Stimulated activated naive CD8-positive, alpha-beta T cell treated with anti-CD3 and anti-CD28 coated beads, Interleukin-15, Interleukin-2, amounts not matched to agents 100 ng/mL and 50 ng/mL, for 24 hours (primary cell): Measurements from ENCODE around the gene ZNF839.
A peak's percentile ranks its signal among the peaks of the same experiment; 100 is the strongest.
"Not testable (repeated sequence)": the region's sequence is repeated elsewhere in the genome, so short reads cannot be mapped to it uniquely, and the experiment has no call there.

ENCODE experiments used
- H3K27ac Mint-ChIP-seq: one replicate; pipeline ENCODE4 v1.8.0; 2021; ENCODE audit warnings: mild to moderate bottlenecking, mixed read lengths
- H3K27me3 Mint-ChIP-seq: one replicate; pipeline ENCODE4 v1.8.0; 2021; ENCODE audit warnings: mixed read lengths
- H3K36me3 Mint-ChIP-seq: one replicate; pipeline ENCODE4 v1.8.0; 2021; ENCODE audit warnings: low read depth, mixed read lengths
- H3K4me1 Mint-ChIP-seq: one replicate; pipeline ENCODE4 v1.8.0; 2021; ENCODE audit warnings: low read depth, mixed read lengths
- H3K4me3 Mint-ChIP-seq: one replicate; pipeline ENCODE4 v1.8.0; 2021; ENCODE audit warnings: mild to moderate bottlenecking, mixed read lengths
- H3K9me3 Mint-ChIP-seq: one replicate; pipeline ENCODE4 v1.8.0; 2021; ENCODE audit warnings: mixed read lengths

ZNF839 gene

DNA sequence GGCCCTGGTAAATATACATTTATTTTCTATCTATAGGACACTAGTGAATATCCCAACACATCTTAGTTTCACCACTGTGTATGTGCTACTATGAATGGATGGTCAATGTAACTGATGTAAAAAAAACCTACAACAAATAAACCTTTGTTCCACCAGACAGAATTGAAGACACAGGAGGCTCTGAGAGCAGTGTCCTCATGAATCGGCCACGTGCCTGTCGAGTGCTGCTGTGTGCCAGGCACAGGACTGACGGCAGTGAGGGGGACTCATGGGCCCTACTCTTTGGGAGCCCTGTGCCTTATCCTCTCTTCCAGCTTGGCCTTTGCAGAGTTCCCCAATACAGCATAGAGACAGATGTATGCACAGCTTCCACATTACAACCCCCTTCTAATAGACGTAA, 24.9 kb downstream of the ZNF839 start:
- no peaks in the 10 kb centered on the region for H3K4me1 Mint-ChIP-seq
- peaks cover 55% of the 10 kb centered on the region for H3K36me3 Mint-ChIP-seq
- H3K27me3 Mint-ChIP-seq, result no peaks in the 10 kb centered on the region
- no peak overlapping the region for H3K4me3 Mint-ChIP-seq
- no peaks in the 10 kb centered on the region for H3K9me3 Mint-ChIP-seq
- peak overlapping the region; percentile 16 for H3K27ac Mint-ChIP-seq

DNA sequence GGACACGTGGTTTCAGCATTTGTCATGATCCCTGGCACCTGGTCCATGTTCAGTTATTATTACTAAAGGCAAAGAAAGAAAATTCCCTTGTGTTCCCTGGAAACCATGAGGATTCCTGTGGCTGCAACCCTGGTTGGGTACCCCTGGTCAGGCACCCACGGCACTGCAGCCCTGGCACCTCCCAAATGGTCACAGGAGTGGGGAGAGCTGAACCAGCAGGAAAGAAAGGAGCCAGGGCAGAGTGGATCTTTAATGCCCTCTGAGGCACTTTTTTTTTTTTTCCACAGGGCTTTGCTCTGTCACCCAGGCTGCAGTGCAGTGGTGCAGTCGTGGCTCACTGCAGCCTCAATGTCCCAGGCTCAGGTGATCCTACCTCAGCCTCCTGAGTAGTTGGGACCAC, 25.7 kb downstream of the ZNF839 start:
- H3K4me1 Mint-ChIP-seq, result no peaks in the 10 kb centered on the region
- no peaks in the 10 kb centered on the region for H3K27me3 Mint-ChIP-seq
- peak overlapping the region; percentile 70 for H3K27ac Mint-ChIP-seq
- H3K9me3 Mint-ChIP-seq, result no peaks in the 10 kb centered on the region
- peaks cover 61% of the 10 kb centered on the region for H3K36me3 Mint-ChIP-seq
- no peak overlapping the region for H3K4me3 Mint-ChIP-seq

DNA sequence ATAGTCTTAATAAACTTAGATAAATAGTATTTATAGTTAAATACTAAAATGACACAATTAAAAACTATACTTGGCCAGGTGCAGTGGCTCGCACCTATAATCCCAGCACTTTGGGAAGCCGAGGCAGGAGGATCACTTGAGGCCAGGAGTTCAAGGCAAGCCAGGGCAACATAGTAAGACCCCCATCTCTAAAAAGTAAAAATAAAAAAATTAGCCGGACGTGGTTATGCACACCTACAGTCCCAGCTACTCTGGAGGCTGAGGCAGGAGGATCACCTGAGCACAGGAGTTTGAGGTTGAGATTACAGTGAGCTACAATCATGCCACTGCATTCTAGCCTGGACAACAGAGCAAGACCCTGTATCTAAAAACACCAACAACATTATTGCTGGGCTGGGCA, 27.1 kb downstream of the ZNF839 start:
- Mint-ChIP-seq H3K4me1 (no peaks in the 10 kb centered on the region), H3K36me3 (peaks cover 55% of the 10 kb centered on the region), H3K27ac (no peak overlapping the region), H3K9me3 (no peaks in the 10 kb centered on the region), H3K4me3 (no peak overlapping the region), H3K27me3 (no peaks in the 10 kb centered on the region)

DNA sequence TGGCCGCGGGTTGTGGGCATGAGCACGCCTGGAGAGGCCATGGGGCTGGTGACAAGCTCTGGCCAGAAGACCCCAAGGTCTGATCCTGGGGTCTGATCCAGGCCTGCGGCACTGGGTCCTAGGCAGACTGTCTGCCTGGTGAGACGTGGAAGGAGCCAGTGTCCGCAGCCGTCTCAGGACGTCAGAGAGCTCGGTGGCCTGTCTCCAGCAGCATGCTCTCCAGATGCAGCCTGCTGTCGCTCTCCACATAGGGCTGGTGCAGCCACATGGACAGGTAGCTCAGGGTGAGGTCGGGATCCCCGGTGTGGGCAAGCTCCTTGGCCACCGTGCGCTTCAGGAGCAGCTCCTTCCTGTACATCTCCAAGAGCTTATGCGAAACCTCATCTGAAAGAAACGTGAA, 28.8 kb downstream of the ZNF839 start:
- peaks cover 58% of the 10 kb centered on the region for H3K36me3 Mint-ChIP-seq
- H3K4me3 Mint-ChIP-seq, result no peak overlapping the region
- H3K4me1 Mint-ChIP-seq, result peaks cover 8% of the 10 kb centered on the region
- no peaks in the 10 kb centered on the region for H3K9me3 Mint-ChIP-seq
- no peaks in the 10 kb centered on the region for H3K27me3 Mint-ChIP-seq
- H3K27ac Mint-ChIP-seq, result no peak overlapping the region

DNA sequence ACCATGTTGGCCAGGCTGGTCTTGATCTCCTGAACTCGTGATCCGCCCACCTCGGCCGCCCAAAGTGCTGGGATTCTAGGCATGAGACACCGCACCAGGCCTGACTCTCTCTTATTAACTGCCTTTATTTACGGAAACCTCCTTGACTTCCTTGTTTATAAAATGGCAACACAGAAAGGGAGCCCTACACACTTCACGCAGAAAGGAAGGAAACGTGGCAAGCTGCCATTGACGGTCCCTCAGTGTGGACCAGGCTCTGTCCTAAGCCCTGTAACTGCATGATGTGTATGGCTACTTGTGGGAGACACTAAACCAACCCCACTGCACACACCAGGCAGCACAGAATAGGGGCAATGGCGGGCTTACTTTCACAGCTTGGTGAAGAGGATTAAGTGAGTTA, 31.5 kb downstream of the ZNF839 start:
- H3K36me3 Mint-ChIP-seq, result peaks cover 67% of the 10 kb centered on the region
- H3K9me3 Mint-ChIP-seq, result no peaks in the 10 kb centered on the region
- no peak overlapping the region for H3K4me3 Mint-ChIP-seq
- no peak overlapping the region for H3K27ac Mint-ChIP-seq
- peaks cover 10% of the 10 kb centered on the region for H3K4me1 Mint-ChIP-seq
- H3K27me3 Mint-ChIP-seq, result no peaks in the 10 kb centered on the region

GRCh38 chr14:102351593-102351992, 32.0 kb downstream of the ZNF839 start:
- Mint-ChIP-seq H3K36me3 (peaks cover 73% of the 10 kb centered on the region), H3K4me1 (peaks cover 10% of the 10 kb centered on the region)
- H3K27me3 Mint-ChIP-seq, H3K4me3 Mint-ChIP-seq, H3K9me3 Mint-ChIP-seq, H3K27ac Mint-ChIP-seq: not testable (repeated sequence)

GRCh38 chr14:102352213-102352612, 32.7 kb downstream of the ZNF839 start:
- peaks cover 72% of the 10 kb centered on the region for H3K36me3 Mint-ChIP-seq
- H3K9me3 Mint-ChIP-seq, result no peaks in the 10 kb centered on the region
- H3K27me3 Mint-ChIP-seq, result no peaks in the 10 kb centered on the region
- no peak overlapping the region for H3K27ac Mint-ChIP-seq
- no peak overlapping the region for H3K4me3 Mint-ChIP-seq
- peaks cover 10% of the 10 kb centered on the region for H3K4me1 Mint-ChIP-seq

- peak overlapping the region; percentile 36 for H3K27ac Mint-ChIP-seq
- peaks cover 72% of the 10 kb centered on the region for H3K36me3 Mint-ChIP-seq
- no peaks in the 10 kb centered on the region for H3K27me3 Mint-ChIP-seq
- peaks cover 10% of the 10 kb centered on the region for H3K4me1 Mint-ChIP-seq
- no peak overlapping the region for H3K4me3 Mint-ChIP-seq
- no peaks in the 10 kb centered on the region for H3K9me3 Mint-ChIP-seq
Observed at GRCh38 chr14:102353126-102353619, 33.6 kb downstream of the ZNF839 start.

DNA sequence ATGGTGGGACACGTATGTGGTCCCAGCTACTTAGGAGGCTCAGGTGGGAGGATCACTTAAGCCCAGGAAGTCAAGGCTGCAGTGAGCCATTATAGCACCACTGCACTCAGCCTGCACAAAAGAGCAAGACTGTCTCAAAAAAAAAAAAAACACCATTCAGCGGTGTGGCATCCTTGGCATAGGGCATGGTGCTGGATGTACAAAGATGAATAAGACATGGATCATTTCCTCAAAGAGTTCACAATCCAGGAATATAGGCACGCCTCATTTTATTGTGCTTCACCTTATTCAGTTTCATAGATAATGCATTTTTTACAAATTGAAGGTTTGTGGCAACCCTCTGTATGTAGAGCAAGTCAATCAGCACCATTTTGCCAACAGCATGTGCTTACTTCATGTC, 36.7 kb downstream of the ZNF839 start:
- no peak overlapping the region for H3K4me3 Mint-ChIP-seq
- peaks cover 74% of the 10 kb centered on the region for H3K36me3 Mint-ChIP-seq

DNA sequence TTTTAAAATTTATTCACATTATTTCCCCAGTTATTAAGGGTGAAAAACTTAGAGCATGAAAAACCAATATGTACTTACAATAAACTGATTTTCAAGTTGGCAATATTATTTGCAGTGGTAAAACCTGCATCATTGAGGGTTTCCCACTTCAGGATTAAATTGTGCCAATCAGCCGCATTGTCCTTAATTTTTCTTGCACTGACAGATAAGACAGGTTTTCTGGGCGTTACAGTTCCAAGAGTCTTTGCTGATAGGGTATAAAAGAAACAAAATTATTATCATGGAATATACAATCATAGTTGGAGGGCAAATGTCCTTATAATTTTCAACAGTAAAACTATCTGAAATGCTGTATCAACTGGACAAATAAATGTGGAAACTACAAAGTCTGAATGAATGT, 39.8 kb downstream of the ZNF839 start:
- Mint-ChIP-seq H3K4me1 (peaks cover 26% of the 10 kb centered on the region), H3K27me3 (no peaks in the 10 kb centered on the region), H3K36me3 (peaks cover 54% of the 10 kb centered on the region), H3K27ac (no peak overlapping the region), H3K4me3 (no peak overlapping the region), H3K9me3 (no peaks in the 10 kb centered on the region)

More for the DNA sequence above, 36.7 kb downstream of the ZNF839 start:
- Mint-ChIP-seq H3K27ac (no peak overlapping the region), H3K27me3 (no peaks in the 10 kb centered on the region), H3K4me1 (peaks cover 26% of the 10 kb centered on the region), H3K9me3 (no peaks in the 10 kb centered on the region)

- H3K4me1 Mint-ChIP-seq, result peaks cover 26% of the 10 kb centered on the region
- H3K36me3 Mint-ChIP-seq, result peaks cover 45% of the 10 kb centered on the region
- no peaks in the 10 kb centered on the region for H3K9me3 Mint-ChIP-seq
- no peak overlapping the region for H3K27ac Mint-ChIP-seq
- no peaks in the 10 kb centered on the region for H3K27me3 Mint-ChIP-seq
- H3K4me3 Mint-ChIP-seq, result peak overlapping the region; percentile 75
Observed at GRCh38 chr14:102360388-102360787, 40.8 kb downstream of the ZNF839 start.

DNA sequence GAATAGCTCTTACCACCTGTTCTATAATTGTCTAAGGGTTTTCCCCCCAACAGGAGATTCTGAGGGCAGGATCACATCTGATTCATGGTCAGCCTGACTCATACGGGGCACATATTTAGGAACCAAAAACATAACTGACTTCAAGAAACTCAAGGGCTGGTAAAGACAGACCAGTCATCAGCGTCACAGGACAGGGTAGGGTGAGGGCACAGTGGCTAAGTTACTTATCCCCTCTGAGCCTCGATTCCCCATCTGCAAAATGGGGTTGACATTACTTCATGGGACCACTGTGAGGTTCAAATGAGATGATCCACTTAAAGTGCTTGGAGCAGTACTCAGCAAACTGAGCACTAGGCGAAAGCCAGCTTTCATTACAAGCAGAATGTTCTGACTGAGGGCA, 42.5 kb downstream of the ZNF839 start:
- Mint-ChIP-seq H3K36me3 (peaks cover 29% of the 10 kb centered on the region), H3K4me1 (peaks cover 30% of the 10 kb centered on the region), H3K27me3 (no peaks in the 10 kb centered on the region), H3K27ac (peak overlapping the region; percentile 98), H3K9me3 (no peaks in the 10 kb centered on the region), H3K4me3 (peak overlapping the region; percentile 93)

DNA sequence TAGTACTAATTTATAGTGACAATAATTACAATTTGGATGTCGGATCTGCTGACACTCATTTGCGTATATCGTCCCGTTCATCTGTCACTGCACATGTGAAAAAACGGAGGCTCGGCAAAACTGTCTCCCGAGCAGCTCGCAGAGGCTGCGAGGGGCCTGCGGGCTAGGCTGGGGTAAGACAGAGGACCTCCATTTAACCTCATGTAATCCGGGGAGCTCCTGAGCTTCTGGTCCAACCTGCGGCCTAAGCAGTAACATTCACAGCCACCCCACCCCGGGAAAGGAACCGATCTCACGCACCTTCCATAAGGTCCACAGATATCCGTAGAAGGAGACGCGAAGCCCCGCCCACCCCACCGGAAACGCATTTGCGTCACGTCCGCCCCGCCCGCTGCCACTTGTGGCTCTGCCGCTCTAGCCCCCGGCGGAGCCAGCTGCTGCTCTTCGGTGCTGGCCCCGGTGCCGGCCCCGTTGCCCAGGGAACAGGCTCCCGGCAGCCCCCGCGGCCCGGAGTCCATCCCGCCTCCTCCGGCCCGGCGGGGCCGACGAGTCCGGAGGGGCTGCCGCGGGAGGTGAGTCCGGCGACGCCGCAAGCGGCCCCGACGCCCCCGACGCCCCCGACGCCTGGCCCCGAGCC, 43.1 kb downstream of the ZNF839 start, which contains the start of the genes CINP and TECPR2:
CINP (minus strand) TSS at position 346 of the 637 bp plus-strand sequence; CDS start at position 307, 39 bp downstream.
TECPR2 (plus strand) TSS at position 397 of the 637 bp plus-strand sequence. CDS start 13,781 bp downstream, outside the sequence.
- Mint-ChIP-seq H3K9me3 (no peaks in the 10 kb centered on the region), H3K4me1 (peaks cover 36% of the 10 kb centered on the region), H3K27me3 (no peaks in the 10 kb centered on the region), H3K27ac (peak within 1 kb of the TSS; percentile 98), H3K4me3 (peak within 1 kb of the TSS; percentile 93), H3K36me3 (peaks cover 24% of the 10 kb centered on the region)

- Mint-ChIP-seq H3K27ac (peak overlapping the region; percentile 86), H3K4me3 (no peak overlapping the region), H3K4me1 (peaks cover 43% of the 10 kb centered on the region), H3K27me3 (no peaks in the 10 kb centered on the region), H3K36me3 (peaks cover 18% of the 10 kb centered on the region), H3K9me3 (no peaks in the 10 kb centered on the region)
Observed at GRCh38 chr14:102363182-102363943, 43.8 kb downstream of the ZNF839 start.

- peaks cover 45% of the 10 kb centered on the region for H3K4me1 Mint-ChIP-seq
- H3K36me3 Mint-ChIP-seq, result peaks cover 6% of the 10 kb centered on the region
- no peaks in the 10 kb centered on the region for H3K27me3 Mint-ChIP-seq
Observed at GRCh38 chr14:102370305-102370809, 50.8 kb downstream of the ZNF839 start.

More at GRCh38 chr14:102370305-102370809, 50.8 kb downstream of the ZNF839 start:
- H3K9me3 Mint-ChIP-seq, result no peaks in the 10 kb centered on the region
- no peak overlapping the region for H3K27ac Mint-ChIP-seq
- no peak overlapping the region for H3K4me3 Mint-ChIP-seq
